Vagina (tissue), 2 donors: ENCODE data around the gene IL17RC. TPM values are rescaled to one million over a fixed set of nuclear protein-coding genes. Genes with fewer than 3 reads are reported as not detected.

Source experiments
- DNase-seq, 2 donors: peaks; one replicate each; pipeline ENCODE4 v3.0.0-alpha.2; 2017; ENCODE audit errors: extremely low spot score in 2 of 2
- H3K27ac ChIP-seq: fragments of 200-600 bp; sonication (generic); one replicate; pipeline ENCODE4 v1.5.1; 2019
- H3K27me3 ChIP-seq: fragments of 200-600 bp; sonication (generic); one replicate; pipeline ENCODE4 v1.5.1; 2019
- H3K36me3 ChIP-seq, 2 donors: fragments of 200-600 bp; sonication (generic); one replicate each; pipeline ENCODE4 v1.5.1; 2017 to 2019
- H3K4me1 ChIP-seq: fragments of 200-600 bp; sonication (generic); one replicate; pipeline ENCODE4 v1.5.1; 2019
- H3K4me3 ChIP-seq, 2 donors: fragments of 200-600 bp; sonication (generic); 1 replicate in 1 of 2; 2 replicates in 1 of 2; pipeline ENCODE4 v1.5.1; 2016 to 2019
- H3K9me3 ChIP-seq: fragments of 200-600 bp; sonication (generic); one replicate; pipeline ENCODE4 v1.5.1; 2019
- POLR2A ChIP-seq, 2 donors: fragments of 450-650 bp; IDR thresholded peaks; one replicate each; pipeline ENCODE4 v1.6.1; 2017; ENCODE audit warnings: antibody characterized with exemption in 2 of 2, mild to moderate bottlenecking in 2 of 2, moderate library complexity in 2 of 2
- POLR2AphosphoS5 ChIP-seq, 2 donors: sonication (generic); formaldehyde crosslinking; IDR thresholded peaks; one replicate each; pipeline ENCODE4 v1.9.0; 2017; ENCODE audit warnings: antibody characterized with exemption in 2 of 2, mild to moderate bottlenecking in 2 of 2, low read depth in 1 of 2; ENCODE audit not compliant: insufficient read depth in 1 of 2
- intact Hi-C: fragments of 100-400 bp; cut with DNase I; formaldehyde crosslinking; loops from one replicate; pipeline ENCODE4 v1.15.1; 2023
- total RNA-seq: library from RNA; depleted of rRNA; stranded (reverse); fragments of >200 nt; gene quantifications from one replicate; pipeline ENCODE4 v1.2.3, GENCODE V29; 2016
- TF ChIP-seq, protein P1 (sequence below), 3 experiments: fragments of 450-650 bp in 2 of 3; fragments of 200-600 bp in 1 of 3; sonication (generic) in 1 of 3; IDR thresholded peaks; one replicate each; pipeline ENCODE4 v1.5.1; 2017 to 2019; ENCODE audit warnings: antibody characterized with exemption in 3 of 3, mild to moderate bottlenecking in 2 of 3, moderate library complexity in 2 of 3

IL17RC gene
- total RNA-seq, 1 donor from 2014 or later = 66.3 TPM

GRCh38 chr3:9932843-9933560 lies 16.1 kb downstream of the IL17RC start:
- Histone ChIP-seq H3K27ac (peak overlapping the region; percentile 93), H3K4me1 (peaks cover 43% of the 10 kb centered on the region), H3K4me3 (peak overlapping the region; percentile 75 to 89), H3K9me3 (no peaks in the 10 kb centered on the region), H3K27me3 (no peaks in the 10 kb centered on the region), H3K36me3 (peaks cover 0 to 29% of the 10 kb centered on the region in 2 donors)
- DNase-seq = peak in 1 of 2 donors; percentile 96
- intact Hi-C loops = loop anchor here (2.0 to 10.0 kb wide), 4 partner anchors 16 to 128 kb away; partner anchors contain the start of genes FANCD2, IL17RC and RPUSD3
- TF ChIP-seq POLR2AphosphoS5 (IDR thresholded peaks at IDR 0.05; ENCODE audit: insufficient read depth in 1 of 2, low read depth in 1 of 2) = no peak
- TF ChIP-seq, protein P1, sequence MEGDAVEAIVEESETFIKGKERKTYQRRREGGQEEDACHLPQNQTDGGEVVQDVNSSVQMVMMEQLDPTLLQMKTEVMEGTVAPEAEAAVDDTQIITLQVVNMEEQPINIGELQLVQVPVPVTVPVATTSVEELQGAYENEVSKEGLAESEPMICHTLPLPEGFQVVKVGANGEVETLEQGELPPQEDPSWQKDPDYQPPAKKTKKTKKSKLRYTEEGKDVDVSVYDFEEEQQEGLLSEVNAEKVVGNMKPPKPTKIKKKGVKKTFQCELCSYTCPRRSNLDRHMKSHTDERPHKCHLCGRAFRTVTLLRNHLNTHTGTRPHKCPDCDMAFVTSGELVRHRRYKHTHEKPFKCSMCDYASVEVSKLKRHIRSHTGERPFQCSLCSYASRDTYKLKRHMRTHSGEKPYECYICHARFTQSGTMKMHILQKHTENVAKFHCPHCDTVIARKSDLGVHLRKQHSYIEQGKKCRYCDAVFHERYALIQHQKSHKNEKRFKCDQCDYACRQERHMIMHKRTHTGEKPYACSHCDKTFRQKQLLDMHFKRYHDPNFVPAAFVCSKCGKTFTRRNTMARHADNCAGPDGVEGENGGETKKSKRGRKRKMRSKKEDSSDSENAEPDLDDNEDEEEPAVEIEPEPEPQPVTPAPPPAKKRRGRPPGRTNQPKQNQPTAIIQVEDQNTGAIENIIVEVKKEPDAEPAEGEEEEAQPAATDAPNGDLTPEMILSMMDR (IDR thresholded peaks at IDR 0.05) = peak; percentile 6 to 76 (median 71)

GRCh38 chr3:9933561-9934234 lies 16.8 kb downstream of the IL17RC start, which contains the start of gene CRELD1:
Gene CRELD1, plus strand, starts transcription at chr3:9933834. Its CDS starts 605 bp downstream, at chr3:9934439.
- intact Hi-C loops = loop anchor here (2.0 to 10.0 kb wide), 4 partner anchors 17 to 129 kb away; partner anchors contain the start of genes FANCD2, IL17RC and RPUSD3
- TF ChIP-seq POLR2AphosphoS5 (IDR thresholded peaks at IDR 0.05; ENCODE audit: insufficient read depth in 1 of 2, low read depth in 1 of 2) = peak; percentile 86 to 95
- TF ChIP-seq, protein P1 (IDR thresholded peaks at IDR 0.05) = no peak
- TF ChIP-seq POLR2A (IDR thresholded peaks at IDR 0.05) = peak in 1 of 2 donors; percentile 88
- peaks cover 43% of the 10 kb centered on the region for H3K4me1 ChIP-seq
- no peaks in the 10 kb centered on the region for H3K27me3 ChIP-seq
- no peaks in the 10 kb centered on the region for H3K9me3 ChIP-seq
- peak within 1 kb of the TSS; percentile 93 for H3K27ac ChIP-seq
- peaks cover 0 to 33% of the 10 kb centered on the region in 2 donors for H3K36me3 ChIP-seq
- H3K4me3 ChIP-seq = peak within 1 kb of the TSS; percentile 75 to 89
- peak; percentile 97 to 98 for DNase-seq

DNA sequence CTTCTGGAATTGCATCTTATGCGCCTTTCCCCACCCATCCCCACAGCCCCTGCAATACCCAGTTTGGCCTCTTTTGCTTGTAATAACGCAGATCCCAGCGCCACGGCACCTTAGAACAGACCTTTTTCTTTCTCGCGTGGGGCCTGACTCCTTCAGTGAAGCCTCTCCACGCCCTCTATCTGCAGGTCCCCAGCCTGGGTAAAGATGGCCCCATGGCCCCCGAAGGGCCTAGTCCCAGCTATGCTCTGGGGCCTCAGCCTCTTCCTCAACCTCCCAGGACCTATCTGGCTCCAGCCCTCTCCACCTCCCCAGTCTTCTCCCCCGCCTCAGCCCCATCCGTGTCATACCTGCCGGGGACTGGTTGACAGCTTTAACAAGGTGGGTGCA lies 17.3 kb downstream of the IL17RC start:
- Histone ChIP-seq H3K9me3 (no peaks in the 10 kb centered on the region), H3K4me3 (peak overlapping the region; percentile 75 to 89), H3K4me1 (peaks cover 43% of the 10 kb centered on the region), H3K27ac (peak overlapping the region; percentile 93), H3K36me3 (peaks cover 0 to 33% of the 10 kb centered on the region in 2 donors), H3K27me3 (no peaks in the 10 kb centered on the region)
- TF ChIP-seq, protein P1 (IDR thresholded peaks at IDR 0.05) = no peak
- no peak for TF ChIP-seq POLR2AphosphoS5 (IDR thresholded peaks at IDR 0.05; ENCODE audit: insufficient read depth in 1 of 2, low read depth in 1 of 2)
- intact Hi-C loops = loop anchor here (5.0 to 10.0 kb wide), 3 partner anchors 92 to 129 kb away; partner anchors contain the start of genes FANCD2 and RPUSD3
- no peak for DNase-seq

DNA sequence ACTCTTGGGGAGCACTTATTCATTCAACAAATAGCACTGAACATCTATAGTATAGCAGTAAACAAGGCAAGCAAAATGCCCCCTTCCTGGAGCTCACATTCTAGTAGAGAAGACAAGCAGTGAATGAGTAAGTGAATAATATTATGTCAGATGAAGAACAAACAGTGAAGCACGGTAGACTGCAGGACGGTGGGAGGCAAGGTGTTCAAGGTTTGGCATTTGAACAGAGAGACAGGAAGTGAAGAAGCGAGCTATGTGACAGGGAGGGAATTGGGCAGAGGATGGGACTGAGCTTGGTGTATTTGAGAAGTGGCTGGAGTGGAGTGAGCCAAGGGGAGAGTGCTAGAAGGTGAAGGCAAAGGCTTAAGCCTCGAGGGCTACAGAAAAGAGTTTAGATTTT lies 18.1 kb downstream of the IL17RC start:
- H3K27me3 ChIP-seq = no peaks in the 10 kb centered on the region
- H3K27ac ChIP-seq = peak overlapping the region; percentile 93
- H3K36me3 ChIP-seq = peaks cover 0 to 29% of the 10 kb centered on the region in 2 donors
- TF ChIP-seq, protein P1 (IDR thresholded peaks at IDR 0.05) = no peak
- TF ChIP-seq POLR2AphosphoS5 (IDR thresholded peaks at IDR 0.05; ENCODE audit: insufficient read depth in 1 of 2, low read depth in 1 of 2) = no peak
- TF ChIP-seq POLR2A (IDR thresholded peaks at IDR 0.05) = no peak
- intact Hi-C loops = loop anchor here (5.0 to 10.0 kb wide), 3 partner anchors 92 to 130 kb away; partner anchors contain the start of genes FANCD2 and RPUSD3
- H3K4me1 ChIP-seq = peaks cover 43% of the 10 kb centered on the region
- peak overlapping the region; percentile 75 to 89 for H3K4me3 ChIP-seq
- DNase-seq = no peak
- no peaks in the 10 kb centered on the region for H3K9me3 ChIP-seq
